ENCODE data around the gene CLDN9. TPM values are rescaled to one million over a fixed set of nuclear protein-coding genes. Genes with fewer than 3 reads are reported as not detected.
A peak's percentile ranks its signal among the peaks of the same experiment; 100 is the strongest.

The CLDN9 gene
- total and polyA plus RNA-seq, 9 of the 15 experiments (the other 6 are each of a cell fraction or from before 2014, with no cell fraction given), result 0.12 to 0.44 (median 0.22) TPM; not detected in 4

DNA sequence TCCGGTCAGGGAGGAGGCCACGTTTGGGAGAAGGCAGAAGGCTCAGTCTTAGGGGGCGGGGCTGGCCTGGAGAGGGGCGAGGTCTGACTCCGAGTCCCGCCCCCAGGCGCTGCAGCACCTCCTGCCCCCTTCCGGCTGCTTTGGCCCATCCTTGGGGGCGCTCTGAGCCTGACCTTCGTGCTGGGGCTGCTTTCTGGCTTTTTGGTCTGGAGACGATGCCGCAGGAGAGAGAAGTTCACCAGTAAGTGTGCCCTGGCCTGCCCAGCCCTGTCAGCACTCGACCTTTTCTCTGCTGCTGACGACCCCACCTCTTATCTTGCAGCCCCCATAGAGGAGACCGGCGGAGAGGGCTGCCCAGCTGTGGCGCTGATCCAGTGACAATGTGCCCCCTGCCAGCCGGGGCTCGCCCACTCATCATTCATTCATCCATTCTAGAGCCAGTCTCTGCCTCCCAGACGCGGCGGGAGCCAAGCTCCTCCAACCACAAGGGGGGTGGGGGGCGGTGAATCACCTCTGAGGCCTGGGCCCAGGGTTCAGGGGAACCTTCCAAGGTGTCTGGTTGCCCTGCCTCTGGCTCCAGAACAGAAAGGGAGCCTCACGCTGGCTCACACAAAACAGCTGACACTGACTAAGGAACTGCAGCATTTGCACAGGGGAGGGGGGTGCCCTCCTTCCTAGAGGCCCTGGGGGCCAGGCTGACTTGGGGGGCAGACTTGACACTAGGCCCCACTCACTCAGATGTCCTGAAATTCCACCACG lies 8.9 kb downstream of the CLDN9 start (continued):
- no peak for TF ChIP-seq PRMT5 (CRISPR knock-in tag; IDR thresholded peaks at IDR 0.05)
- no peak for TF ChIP-seq ZNF232 (CRISPR knock-in tag; IDR thresholded peaks at IDR 0.05)
- TF ChIP-seq PHB (CRISPR knock-in tag; IDR thresholded peaks at IDR 0.05), result no peak
- TF ChIP-seq, protein P1, sequence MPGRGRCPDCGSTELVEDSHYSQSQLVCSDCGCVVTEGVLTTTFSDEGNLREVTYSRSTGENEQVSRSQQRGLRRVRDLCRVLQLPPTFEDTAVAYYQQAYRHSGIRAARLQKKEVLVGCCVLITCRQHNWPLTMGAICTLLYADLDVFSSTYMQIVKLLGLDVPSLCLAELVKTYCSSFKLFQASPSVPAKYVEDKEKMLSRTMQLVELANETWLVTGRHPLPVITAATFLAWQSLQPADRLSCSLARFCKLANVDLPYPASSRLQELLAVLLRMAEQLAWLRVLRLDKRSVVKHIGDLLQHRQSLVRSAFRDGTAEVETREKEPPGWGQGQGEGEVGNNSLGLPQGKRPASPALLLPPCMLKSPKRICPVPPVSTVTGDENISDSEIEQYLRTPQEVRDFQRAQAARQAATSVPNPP (IDR thresholded peaks at IDR 0.05; ENCODE audit: borderline replicate concordance, insufficient read depth, insufficient read length), result no peak
- no peak for TF ChIP-seq ZNF174 (CRISPR knock-in tag; IDR thresholded peaks at IDR 0.05)
- TF ChIP-seq SRSF1 (IDR thresholded peaks at IDR 0.05; ENCODE audit: low read depth, low read length), result no peak
- no peak for TF ChIP-seq NFRKB (IDR thresholded peaks at IDR 0.05; ENCODE audit: low read depth)
- no peak for TF ChIP-seq PHTF2 (CRISPR knock-in tag; IDR thresholded peaks at IDR 0.05)
- no peak for TF ChIP-seq NFIC (IDR thresholded peaks at IDR 0.05)
- no peak for TF ChIP-seq ZNF311 (CRISPR knock-in tag; IDR thresholded peaks at IDR 0.05)
- TF ChIP-seq, protein P2, sequence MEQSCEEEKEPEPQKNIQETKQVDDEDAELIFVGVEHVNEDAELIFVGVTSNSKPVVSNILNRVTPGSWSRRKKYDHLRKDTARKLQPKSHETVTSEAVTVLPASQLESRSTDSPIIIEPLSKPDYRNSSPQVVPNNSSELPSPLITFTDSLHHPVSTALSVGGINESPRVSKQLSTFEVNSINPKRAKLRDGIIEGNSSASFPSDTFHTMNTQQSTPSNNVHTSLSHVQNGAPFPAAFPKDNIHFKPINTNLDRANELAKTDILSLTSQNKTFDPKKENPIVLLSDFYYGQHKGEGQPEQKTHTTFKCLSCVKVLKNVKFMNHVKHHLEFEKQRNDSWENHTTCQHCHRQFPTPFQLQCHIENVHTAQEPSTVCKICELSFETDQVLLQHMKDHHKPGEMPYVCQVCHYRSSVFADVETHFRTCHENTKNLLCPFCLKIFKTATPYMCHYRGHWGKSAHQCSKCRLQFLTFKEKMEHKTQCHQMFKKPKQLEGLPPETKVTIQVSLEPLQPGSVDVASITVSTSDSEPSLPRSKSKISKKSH (CRISPR knock-in tag; IDR thresholded peaks at IDR 0.05), result no peak
- no peak for TF ChIP-seq MLX (CRISPR knock-in tag; conservative IDR thresholded peaks at IDR 0.05)
- TF ChIP-seq MTA2 (IDR thresholded peaks at IDR 0.05; ENCODE audit: low read depth), result no peak
- peak; percentile 69; the same call in 1 of the 2 replicates for TF ChIP-seq SP1 (CRISPR knock-in tag; IDR thresholded peaks at IDR 0.05)
- TF ChIP-seq PCBP1 (IDR thresholded peaks at IDR 0.05; ENCODE audit: low read depth, low read length, poor library complexity, severe bottlenecking), result no peak
- TF ChIP-seq NCOA4 (IDR thresholded peaks at IDR 0.05; ENCODE audit: partially characterized antibody), result no peak
- no peak for TF ChIP-seq RBM39 (optimal IDR thresholded peaks at IDR 0.05; ENCODE audit: low read depth, low read length)
- TF ChIP-seq, protein P3, sequence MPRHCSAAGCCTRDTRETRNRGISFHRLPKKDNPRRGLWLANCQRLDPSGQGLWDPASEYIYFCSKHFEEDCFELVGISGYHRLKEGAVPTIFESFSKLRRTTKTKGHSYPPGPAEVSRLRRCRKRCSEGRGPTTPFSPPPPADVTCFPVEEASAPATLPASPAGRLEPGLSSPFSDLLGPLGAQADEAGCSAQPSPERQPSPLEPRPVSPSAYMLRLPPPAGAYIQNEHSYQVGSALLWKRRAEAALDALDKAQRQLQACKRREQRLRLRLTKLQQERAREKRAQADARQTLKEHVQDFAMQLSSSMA (CRISPR knock-in tag; IDR thresholded peaks at IDR 0.05), result no peak
- TF ChIP-seq POU5F1 (IDR thresholded peaks at IDR 0.05; ENCODE audit: borderline replicate concordance, low read depth, low read length, partially characterized antibody), result no peak
- TF ChIP-seq ZNF766 (CRISPR knock-in tag; conservative IDR thresholded peaks at IDR 0.05), result no peak
- no peak for TF ChIP-seq ZNF133 (CRISPR knock-in tag; IDR thresholded peaks at IDR 0.05)
- no peak for TF ChIP-seq XRCC3 (IDR thresholded peaks at IDR 0.05)
- no peak for TF ChIP-seq CEBPB (tag; IDR thresholded peaks at IDR 0.05)
- no peak for TF ChIP-seq HMG20A (CRISPR knock-in tag; conservative IDR thresholded peaks at IDR 0.05)
- TF ChIP-seq MTA1 (IDR thresholded peaks at IDR 0.05; ENCODE audit: borderline replicate concordance), result no peak
- TF ChIP-seq SMAD1 (IDR thresholded peaks at IDR 0.05; ENCODE audit: low read depth, low read length, partially characterized antibody), result no peak
- TF ChIP-seq ZNF75A (CRISPR knock-in tag; IDR thresholded peaks at IDR 0.05), result no peak
- no peak for TF ChIP-seq SAFB (IDR thresholded peaks at IDR 0.05; ENCODE audit: borderline replicate concordance, low read depth, low read length)
